Activated CD4-positive, alpha-beta T cell treated with anti-CD3 and anti-CD28 coated beads for 4 hours (primary cell): ENCODE results near the gene DGKD.

Source experiments
- DNase-seq, 2 donors: peaks; one replicate each; pipeline ENCODE4 v3.0.0-alpha.2; 2020

The DGKD gene

GRCh38 chr2:233448220-233448559 is 93.9 kb downstream of the DGKD start:
- DNase-seq: no peak

GRCh38 chr2:233448575-233448974 is 94.3 kb downstream of the DGKD start:
- no peak for DNase-seq

GRCh38 chr2:233449081-233449901 is 95.0 kb downstream of the DGKD start:
- no peak for DNase-seq

- DNase-seq: no peak
Measured at GRCh38 chr2:233449921-233450863, 95.9 kb downstream of the DGKD start.

- DNase-seq: no peak
Measured at GRCh38 chr2:233450864-233451575, 96.7 kb downstream of the DGKD start.

- no peak for DNase-seq
Measured at GRCh38 chr2:233451950-233452349, 97.7 kb downstream of the DGKD start.

GRCh38 chr2:233453111-233453915 is 99.0 kb downstream of the DGKD start:
- no peak for DNase-seq

- DNase-seq: no peak
Measured at GRCh38 chr2:233453916-233454315, 99.6 kb downstream of the DGKD start.

- no peak for DNase-seq
Measured at GRCh38 chr2:233455006-233455405, 100.7 kb downstream of the DGKD start.

- DNase-seq: no peak
Measured at GRCh38 chr2:233455491-233455890, 101.2 kb downstream of the DGKD start.

GRCh38 chr2:233456111-233456510 is 101.8 kb downstream of the DGKD start:
- no peak for DNase-seq

GRCh38 chr2:233456934-233457333 is 102.6 kb downstream of the DGKD start:
- DNase-seq: no peak

GRCh38 chr2:233457356-233457755 is 103.1 kb downstream of the DGKD start:
- no peak for DNase-seq

GRCh38 chr2:233458031-233458610 is 103.8 kb downstream of the DGKD start:
- no peak for DNase-seq

- DNase-seq: no peak
Measured at GRCh38 chr2:233458826-233459225, 104.5 kb downstream of the DGKD start.

- DNase-seq: no peak
Measured at GRCh38 chr2:233459426-233459825, 105.1 kb downstream of the DGKD start.

GRCh38 chr2:233460726-233461441 is 106.6 kb downstream of the DGKD start:
- no peak for DNase-seq

- DNase-seq: no peak
Measured at GRCh38 chr2:233461481-233461891, 107.2 kb downstream of the DGKD start.

GRCh38 chr2:233462202-233462785 is 108.0 kb downstream of the DGKD start:
- no peak for DNase-seq

GRCh38 chr2:233462826-233463470 is 108.7 kb downstream of the DGKD start:
- DNase-seq: no peak
